ENCODE measurements around the gene STON2. TPM values are rescaled to one million over a fixed set of nuclear protein-coding genes. Genes with fewer than 3 reads are reported as not detected.
"Not testable (repeated sequence)": the region's sequence is repeated elsewhere in the genome, so short reads cannot be mapped to it uniquely, and the experiment has no call there.

Gene STON2
- total RNA-seq, 2 experiments from 2014 or later = 0.58 TPM; not detected in 1

- intact Hi-C loops (cut with micrococcal nuclease) = no loop called here
- H3K27me3 Mint-ChIP-seq = no peaks in the 10 kb centered on the region
- POLR2A ChIA-PET = no interaction called here
- ATAC-seq = no peak
- no peak for DNase-seq
- H3K4me3 Mint-ChIP-seq = no peak overlapping the region
- no peak overlapping the region for H3K27ac Mint-ChIP-seq
- TF ChIP-seq CTCF (IDR thresholded peaks at IDR 0.05) = no peak
- no peaks in the 10 kb centered on the region for H3K36me3 Mint-ChIP-seq (ENCODE audit: low read depth)
- H3K9me3 Mint-ChIP-seq = peaks cover 2% of the 10 kb centered on the region
- H3K4me1 Mint-ChIP-seq (ENCODE audit: low read depth) = peaks cover 8% of the 10 kb centered on the region
- CTCF ChIA-PET = interaction anchor here (1.2 to 1.4 kb wide), 2 partner anchors 56 to 158 kb away, joined by 3 read pairs; no protein-coding TSS in a partner anchor
These were observed 165.8 kb downstream of the STON2 start for GRCh38 chr14:81234278-81234677.

- ATAC-seq (no peak), DNase-seq (no peak)
- Mint-ChIP-seq H3K4me1 (ENCODE audit: low read depth) (peaks cover 8% of the 10 kb centered on the region), H3K4me3 (no peak overlapping the region), H3K27ac (no peak overlapping the region), H3K27me3 (no peaks in the 10 kb centered on the region), H3K36me3 (ENCODE audit: low read depth) (no peaks in the 10 kb centered on the region), H3K9me3 (peaks cover 2% of the 10 kb centered on the region)
- POLR2A ChIA-PET = no interaction called here
- no peak for TF ChIP-seq CTCF (IDR thresholded peaks at IDR 0.05)
- CTCF ChIA-PET = interaction anchor here (1.0 to 1.4 kb wide), 3 partner anchors 57 to 219 kb away, joined by 3 read pairs; no protein-coding TSS in a partner anchor
- intact Hi-C loops (cut with micrococcal nuclease) = no loop called here
These were observed 166.5 kb downstream of the STON2 start for GRCh38 chr14:81233615-81234014.

- POLR2A ChIA-PET = no interaction called here
These were observed 168.6 kb downstream of the STON2 start for GRCh38 chr14:81231540-81231939.

GRCh38 chr14:81224222-81224621 lies 175.9 kb downstream of the STON2 start:
- H3K4me1 Mint-ChIP-seq (ENCODE audit: low read depth) = peaks cover 10% of the 10 kb centered on the region
- H3K4me3 Mint-ChIP-seq = no peak overlapping the region
- intact Hi-C loops (cut with micrococcal nuclease) = no loop called here
- H3K36me3 Mint-ChIP-seq (ENCODE audit: low read depth) = peaks cover 4% of the 10 kb centered on the region
- ChIA-PET CTCF (interaction anchor here (0.6 to 1.8 kb wide), 2 partner anchors 229 to 240 kb away, joined by 3 to 5 read pairs; no protein-coding TSS in a partner anchor), POLR2A (no interaction called here)
- no peak overlapping the region for H3K27ac Mint-ChIP-seq
- H3K9me3 Mint-ChIP-seq = peaks cover 2% of the 10 kb centered on the region
- H3K27me3 Mint-ChIP-seq = no peaks in the 10 kb centered on the region
- ATAC-seq (no peak), DNase-seq (no peak)
- no peak for TF ChIP-seq CTCF (IDR thresholded peaks at IDR 0.05)

More at GRCh38 chr14:81231540-81231939, 168.6 kb downstream of the STON2 start:
- TF ChIP-seq CTCF (IDR thresholded peaks at IDR 0.05) = no peak
- ATAC-seq (no peak), DNase-seq (no peak)
- Mint-ChIP-seq H3K4me3 (no peak overlapping the region), H3K27ac (no peak overlapping the region), H3K9me3 (no peaks in the 10 kb centered on the region), H3K4me1 (ENCODE audit: low read depth) (peaks cover 8% of the 10 kb centered on the region), H3K36me3 (ENCODE audit: low read depth) (no peaks in the 10 kb centered on the region), H3K27me3 (no peaks in the 10 kb centered on the region)
- CTCF ChIA-PET = no interaction called here
- intact Hi-C loops (cut with micrococcal nuclease) = no loop called here

- H3K36me3 Mint-ChIP-seq (ENCODE audit: low read depth); DNase-seq; POLR2A ChIA-PET; H3K9me3 Mint-ChIP-seq; H3K27me3 Mint-ChIP-seq; intact Hi-C loops (cut with micrococcal nuclease); H3K4me1 Mint-ChIP-seq (ENCODE audit: low read depth); H3K4me3 Mint-ChIP-seq; H3K27ac Mint-ChIP-seq; ATAC-seq: not testable (repeated sequence)
- CTCF ChIA-PET = interaction anchor here (0.6 to 1.8 kb wide), 2 partner anchors 230 to 241 kb away, joined by 3 to 5 read pairs; no protein-coding TSS in a partner anchor
These were observed 176.3 kb downstream of the STON2 start for GRCh38 chr14:81223788-81224187.
